ENCODE measurements around the gene SNX18.
A peak's percentile ranks its signal among the peaks of the same experiment; 100 is the strongest.
"Not testable (repeated sequence)": the region's sequence is repeated elsewhere in the genome, so short reads cannot be mapped to it uniquely, and the experiment has no call there.

The SNX18 gene
- 51.6 to 135 (median 91.5) reads per million in 4 experiments for total RNA-seq

GRCh38 chr5:54517512-54518145 is at the start of gene SNX18:
Gene SNX18, plus strand, starts transcription at chr5:54517759. Its CDS starts 194 bp downstream, at chr5:54517953.
- peak; percentile 82 for DNase-seq

GRCh38 chr5:54469622-54470021 is 47.9 kb upstream of the SNX18 start:
- no peak for DNase-seq

- no peak for DNase-seq
Observed at GRCh38 chr5:54470128-54470527, 47.4 kb upstream of the SNX18 start.

GRCh38 chr5:54470677-54471076 is 46.9 kb upstream of the SNX18 start:
- no peak for DNase-seq

- DNase-seq, result no peak
Observed at GRCh38 chr5:54471398-54471797, 46.2 kb upstream of the SNX18 start.

- no peak for DNase-seq
Observed at GRCh38 chr5:54476682-54477081, 40.9 kb upstream of the SNX18 start.

- no peak for DNase-seq
Observed at GRCh38 chr5:54477941-54478478, 39.5 kb upstream of the SNX18 start.

GRCh38 chr5:54480296-54480695 is 37.3 kb upstream of the SNX18 start:
- DNase-seq, result no peak

GRCh38 chr5:54484219-54484894 is 33.2 kb upstream of the SNX18 start:
- no peak for DNase-seq

GRCh38 chr5:54485659-54486058 is 31.9 kb upstream of the SNX18 start:
- not testable (repeated sequence) for DNase-seq

GRCh38 chr5:54489648-54489979 is 27.9 kb upstream of the SNX18 start:
- DNase-seq, result not testable (repeated sequence)

GRCh38 chr5:54491326-54491725 is 26.2 kb upstream of the SNX18 start:
- no peak for DNase-seq

- no peak for DNase-seq
Observed at GRCh38 chr5:54492178-54492577, 25.4 kb upstream of the SNX18 start.

GRCh38 chr5:54495027-54495426 is 22.5 kb upstream of the SNX18 start:
- no peak for DNase-seq

GRCh38 chr5:54514291-54514690 is 3.3 kb upstream of the SNX18 start:
- no peak for DNase-seq

- DNase-seq, result no peak
Observed at GRCh38 chr5:54514841-54515432, 2.6 kb upstream of the SNX18 start.

GRCh38 chr5:54515634-54516033 is 1.9 kb upstream of the SNX18 start:
- DNase-seq, result no peak

GRCh38 chr5:54516051-54516655 is 1.4 kb upstream of the SNX18 start:
- DNase-seq, result no peak

- DNase-seq, result no peak
Observed at GRCh38 chr5:54517174-54517511, 416 bp upstream of the SNX18 start.

- DNase-seq, result peak; percentile 27
Observed at GRCh38 chr5:54518146-54518817, 723 bp downstream of the SNX18 start.

GRCh38 chr5:54518818-54519508 is 1.4 kb downstream of the SNX18 start:
- no peak for DNase-seq

GRCh38 chr5:54519509-54519876 is 1.9 kb downstream of the SNX18 start:
- DNase-seq, result no peak

GRCh38 chr5:54520438-54520846 is 2.9 kb downstream of the SNX18 start:
- DNase-seq, result no peak
